NCI-H2196 (cell line): ENCODE data around the gene TUB.

Experiments
- DNase-seq: peaks from one replicate; lab custom pipeline; 2025; ENCODE audit not compliant: unreplicated experiment; lab: John Stamatoyannopoulos, UW

Gene TUB

DNA sequence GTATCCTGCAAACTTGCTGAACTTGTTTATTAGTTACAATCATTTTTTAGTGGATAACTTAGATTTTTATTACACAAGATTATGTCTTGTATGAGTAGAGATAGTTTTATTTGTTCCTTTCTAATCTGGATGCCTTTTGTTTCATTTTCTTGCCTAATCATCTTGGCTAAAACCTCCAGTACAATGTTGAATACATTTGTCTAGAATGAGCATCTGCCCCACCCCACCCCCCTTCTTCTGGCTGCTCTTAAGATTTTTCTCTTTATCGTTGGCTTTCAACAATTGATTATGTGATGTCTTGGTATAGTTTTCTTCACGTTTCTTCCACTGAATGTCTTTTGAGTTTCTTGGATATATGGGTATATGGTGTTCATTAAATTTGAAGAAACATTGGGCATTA is 37.3 kb upstream of the TUB start:
- no peak for DNase-seq

DNA sequence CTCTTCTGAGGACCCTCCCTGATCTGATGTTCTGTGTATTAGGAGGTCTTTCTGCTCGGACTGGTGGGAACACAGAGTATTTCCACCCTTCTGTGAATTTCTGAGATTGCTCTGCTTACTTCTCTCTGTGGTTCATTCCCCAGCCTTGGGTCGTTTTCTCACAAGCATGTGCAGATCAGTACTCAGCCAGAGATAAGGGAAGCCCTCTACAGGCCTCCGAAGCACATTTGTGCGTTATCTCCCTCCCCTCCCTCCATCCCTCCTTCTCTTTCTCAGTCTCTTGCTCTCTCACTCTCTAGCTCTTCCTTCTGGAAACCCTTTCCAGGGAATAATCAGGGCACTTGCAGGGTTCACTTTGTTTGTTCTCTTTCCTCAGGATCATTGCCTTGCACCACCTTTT is 35.2 kb upstream of the TUB start:
- DNase-seq = no peak

DNA sequence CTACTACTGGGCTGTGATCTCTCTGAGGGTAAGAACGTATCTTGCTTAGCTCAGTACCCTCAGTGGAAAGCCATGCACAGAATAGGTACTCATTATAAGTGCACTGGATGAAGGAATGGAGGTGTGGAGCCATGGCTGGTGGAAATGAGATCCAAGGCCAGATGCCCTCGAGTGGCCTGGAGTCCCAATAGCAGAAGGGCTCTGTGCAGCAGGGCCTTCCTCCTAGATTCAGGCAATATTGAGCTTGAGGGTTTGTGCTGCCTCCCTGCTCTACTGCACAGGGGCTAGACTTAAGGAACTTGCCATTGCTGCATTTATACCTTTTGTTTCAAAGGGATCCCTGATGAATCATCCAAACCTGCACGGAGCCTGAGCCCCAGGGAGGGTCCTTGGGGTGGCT is 33.6 kb upstream of the TUB start:
- DNase-seq = no peak

DNA sequence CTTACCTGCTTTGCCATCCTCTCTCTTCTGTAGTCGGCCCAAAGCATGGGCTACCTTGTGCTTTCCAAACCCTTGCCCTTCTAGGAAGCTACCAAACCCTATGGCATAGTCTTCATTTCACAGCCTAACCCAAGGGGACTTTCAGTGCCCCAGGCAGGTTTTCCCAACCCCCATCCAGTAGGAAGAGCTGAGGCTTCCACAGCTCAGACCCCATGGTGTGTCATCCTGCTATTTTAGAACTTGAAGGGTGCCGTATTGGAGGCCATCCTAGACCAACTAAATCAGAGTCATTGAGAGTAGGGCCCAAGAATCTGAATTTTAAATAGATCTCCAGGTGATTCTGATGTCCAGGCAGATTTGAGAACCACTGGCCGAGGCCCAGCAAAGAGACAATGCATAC is 31.9 kb upstream of the TUB start:
- DNase-seq = no peak

DNA sequence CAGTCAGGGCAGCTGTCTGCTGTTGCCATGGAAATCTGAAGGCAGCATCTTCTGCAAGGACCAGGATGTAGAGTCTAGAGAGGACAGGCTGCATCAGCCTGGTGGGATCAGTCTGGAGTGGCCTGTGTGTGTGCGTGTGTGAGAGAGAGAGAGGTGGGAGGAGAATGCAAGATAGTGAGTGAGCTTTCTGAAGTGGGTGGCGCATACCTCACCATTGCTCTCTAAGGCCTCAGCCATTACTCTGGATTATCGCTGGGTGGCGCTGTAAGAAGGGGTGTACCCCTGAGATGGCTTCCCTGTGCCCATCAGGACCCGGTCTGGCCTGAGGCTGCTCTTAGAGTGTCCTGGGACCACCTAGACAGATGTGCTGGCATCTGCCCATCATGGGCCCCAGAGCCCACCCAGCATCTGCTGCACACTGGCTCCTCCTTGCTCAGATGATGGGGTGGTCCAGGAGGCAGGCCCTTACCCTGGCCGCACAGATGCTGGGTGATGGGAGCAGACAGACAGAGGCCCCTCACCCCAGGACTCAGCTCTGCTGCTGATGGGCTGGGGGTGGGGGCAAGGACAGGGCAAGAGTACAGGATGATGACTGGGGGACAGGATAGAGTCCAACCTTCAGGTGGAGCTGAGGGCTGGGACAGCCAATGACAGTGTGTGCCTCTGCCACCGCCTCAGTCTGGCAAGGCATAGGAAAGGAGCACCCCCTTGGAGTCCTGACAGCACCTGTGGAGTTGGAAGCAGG is 25.7 kb upstream of the TUB start:
- no peak for DNase-seq

DNA sequence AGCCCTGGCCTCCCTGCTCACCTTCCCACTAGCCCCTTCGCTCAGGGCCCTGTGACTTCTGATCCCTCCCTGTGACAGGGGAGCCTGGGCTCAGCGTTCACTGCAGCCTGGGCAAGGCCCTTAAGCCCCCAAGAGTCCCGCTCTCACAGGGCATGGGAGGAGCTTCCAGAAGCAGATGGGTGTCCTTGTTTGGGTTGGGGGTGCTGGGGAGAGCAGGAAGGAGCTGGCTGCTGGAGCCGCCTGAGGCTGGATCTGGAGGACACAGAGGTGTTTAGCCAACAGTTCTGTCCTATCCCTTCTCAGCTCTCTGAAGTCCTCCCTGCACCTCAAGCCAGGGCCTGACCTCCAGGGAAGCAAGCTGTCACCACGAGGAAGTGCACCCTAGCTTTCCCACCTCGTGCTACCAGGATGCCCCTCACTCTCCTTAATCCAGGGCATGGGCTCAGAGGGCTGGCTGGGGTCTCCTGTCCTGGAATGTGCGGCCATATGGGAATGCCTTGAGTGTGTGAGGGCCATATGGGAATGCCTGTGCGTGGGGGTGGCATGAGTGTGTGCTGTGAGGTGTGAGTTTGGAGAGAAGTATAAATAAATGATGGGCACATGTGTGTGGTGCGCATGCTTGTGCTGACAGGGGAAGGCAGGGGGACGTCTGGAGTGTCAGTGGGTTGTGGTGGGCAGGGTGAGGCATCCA is 25.0 kb upstream of the TUB start:
- no peak for DNase-seq

DNA sequence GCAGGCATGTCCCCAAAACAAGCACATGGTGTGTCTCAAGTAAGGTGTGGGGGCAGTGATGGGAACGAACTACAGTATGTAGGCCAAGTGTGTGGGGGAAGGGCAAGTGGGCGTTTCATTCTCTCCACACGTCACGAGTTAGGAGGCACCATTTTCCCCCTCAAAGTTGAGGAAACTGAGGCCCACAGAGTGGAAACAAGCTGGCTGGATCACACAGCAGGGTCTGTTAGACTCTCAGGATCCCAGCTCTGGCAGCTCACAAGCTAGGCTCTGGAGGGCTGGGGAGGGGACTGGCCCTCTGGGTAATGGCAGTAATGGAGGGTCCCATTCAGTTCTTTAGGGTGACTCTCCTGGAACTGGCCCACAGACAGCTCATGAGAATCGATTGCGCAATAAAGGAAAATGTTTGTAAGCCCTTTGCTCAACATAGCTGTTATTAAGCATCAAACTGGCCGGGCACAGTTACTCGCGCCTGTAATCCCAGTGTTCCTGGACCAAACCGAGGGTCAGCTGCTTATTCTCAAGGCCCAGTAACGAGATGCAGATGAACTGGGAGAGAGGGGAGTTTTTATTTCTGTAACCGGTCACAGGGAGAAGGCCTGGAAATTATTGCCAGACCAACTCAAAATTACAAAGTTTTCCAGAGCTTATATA is 24.1 kb upstream of the TUB start:
- DNase-seq = no peak

DNA sequence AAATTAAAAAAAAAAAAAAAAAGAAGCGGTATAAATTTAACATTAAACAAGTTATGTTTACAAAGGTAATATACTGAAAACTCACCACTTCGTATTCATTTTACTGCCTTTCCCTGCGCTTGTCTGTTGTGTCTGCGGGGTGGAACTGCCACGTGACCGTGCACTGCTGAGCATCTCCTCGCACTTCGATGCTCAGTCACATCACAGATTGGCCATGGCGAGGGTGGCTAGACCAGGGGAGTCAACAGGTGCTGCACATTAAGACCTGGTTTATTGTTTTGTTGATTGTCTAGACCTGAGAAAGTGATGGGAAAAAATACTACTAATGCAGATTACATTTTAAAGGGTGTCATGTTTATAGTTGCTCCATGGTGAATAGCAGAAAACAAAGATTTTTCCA is 22.8 kb upstream of the TUB start:
- no peak for DNase-seq

DNA sequence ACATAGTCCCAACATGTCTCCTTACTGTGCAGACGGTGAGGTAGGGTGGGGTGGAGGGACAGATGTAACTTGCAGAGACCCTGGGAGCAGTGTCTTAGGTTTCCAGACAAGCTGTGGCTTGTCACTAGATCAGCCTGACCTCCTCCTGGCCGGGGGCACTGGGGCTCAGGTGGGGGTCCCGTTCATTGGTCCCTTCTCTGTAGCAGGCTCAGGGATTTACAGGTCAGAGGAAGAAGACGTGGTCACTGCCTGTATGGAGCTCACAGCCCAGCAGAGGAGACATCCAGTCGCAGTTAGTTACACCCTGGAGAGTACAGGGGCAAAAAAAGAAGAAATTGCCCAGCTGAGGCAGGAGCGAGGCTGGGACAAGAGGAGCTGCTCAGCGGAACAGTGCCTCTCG is 22.0 kb upstream of the TUB start:
- DNase-seq = no peak

DNA sequence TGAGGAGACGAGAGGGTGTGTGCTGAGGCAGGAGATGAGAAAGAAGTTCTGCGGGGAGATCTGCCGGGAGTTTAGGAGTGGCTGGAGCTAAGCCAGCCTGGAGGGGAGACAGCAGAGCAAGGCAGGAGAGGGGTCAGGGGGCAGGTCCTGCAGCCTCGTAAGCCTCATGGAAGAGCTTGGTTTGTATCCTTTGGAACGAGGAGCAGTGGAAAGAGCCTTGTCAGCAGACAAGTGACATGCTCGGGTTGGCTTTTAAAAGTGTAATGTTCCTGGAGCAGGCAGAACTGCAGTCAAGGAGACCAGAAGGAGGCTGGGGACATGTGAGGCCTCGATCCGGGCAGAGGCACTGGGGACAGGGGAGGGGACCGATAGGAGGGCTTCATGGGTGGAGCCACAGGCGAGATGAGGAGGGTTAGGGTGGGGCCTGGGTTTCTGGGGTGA is 21.4 kb upstream of the TUB start:
- no peak for DNase-seq

DNA sequence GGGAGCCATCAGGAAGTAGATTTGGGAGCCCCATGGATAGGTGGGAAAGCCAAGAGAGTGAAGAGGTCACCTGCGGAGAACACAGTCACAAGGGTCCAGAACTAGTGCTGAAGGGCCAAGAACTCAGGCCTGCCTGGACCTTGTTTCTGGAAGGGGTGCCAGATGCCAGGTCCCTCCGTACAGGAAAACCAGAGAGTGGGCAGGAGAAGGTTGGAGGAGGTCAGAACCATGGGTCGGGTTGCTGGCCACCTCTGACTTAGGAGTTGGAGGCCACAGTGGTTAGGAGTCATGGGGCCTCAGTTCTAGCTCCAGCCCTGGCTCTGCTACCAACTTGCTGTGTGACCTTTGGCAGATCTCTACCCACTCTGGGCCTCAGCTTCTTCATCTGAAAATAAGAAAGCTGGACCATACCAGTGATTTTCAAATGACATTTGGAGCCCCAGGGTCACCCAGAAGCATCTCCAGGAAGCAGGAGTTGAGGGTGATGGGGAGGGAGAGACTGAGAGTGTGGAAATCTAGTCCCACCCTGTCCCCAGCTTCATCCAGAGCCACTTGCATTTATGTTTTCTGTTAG is 20.8 kb upstream of the TUB start:
- no peak for DNase-seq

DNA sequence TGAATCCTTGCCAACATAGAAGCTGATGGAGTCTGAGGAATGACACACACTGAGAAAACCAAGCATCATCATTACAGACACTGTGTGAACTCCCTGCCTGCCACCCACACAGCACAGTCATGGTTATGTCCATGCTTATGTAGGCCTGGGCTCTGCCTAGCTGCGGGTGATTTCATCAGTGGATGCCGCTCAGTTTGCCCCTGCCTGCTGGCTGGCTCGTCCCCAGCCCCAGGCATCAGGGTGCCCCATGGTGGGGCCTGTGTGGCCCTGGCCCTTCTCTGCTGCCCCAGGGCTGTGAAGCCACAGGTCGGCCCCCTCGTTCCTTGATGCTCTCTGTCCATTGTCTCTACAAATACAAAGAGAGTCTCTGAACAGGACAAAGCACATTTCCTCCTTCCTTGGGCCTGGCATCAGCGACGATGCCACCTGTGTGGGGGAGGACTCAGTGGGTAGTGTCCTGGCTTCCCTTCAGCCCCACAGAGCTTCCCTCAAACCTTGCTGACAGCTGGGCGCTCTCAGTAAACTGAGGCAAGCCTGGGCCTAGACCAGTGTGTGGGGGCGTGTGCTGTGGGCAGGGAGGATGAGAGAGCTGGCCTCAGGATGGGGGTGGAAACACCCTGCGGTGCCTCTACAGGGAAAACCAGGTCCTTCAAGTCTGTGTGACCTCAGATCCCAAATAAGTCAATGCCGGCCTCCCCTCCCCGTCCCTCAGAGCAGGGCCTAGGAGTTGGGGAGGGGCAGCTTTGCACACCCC is 20.0 kb upstream of the TUB start:
- no peak for DNase-seq

DNA sequence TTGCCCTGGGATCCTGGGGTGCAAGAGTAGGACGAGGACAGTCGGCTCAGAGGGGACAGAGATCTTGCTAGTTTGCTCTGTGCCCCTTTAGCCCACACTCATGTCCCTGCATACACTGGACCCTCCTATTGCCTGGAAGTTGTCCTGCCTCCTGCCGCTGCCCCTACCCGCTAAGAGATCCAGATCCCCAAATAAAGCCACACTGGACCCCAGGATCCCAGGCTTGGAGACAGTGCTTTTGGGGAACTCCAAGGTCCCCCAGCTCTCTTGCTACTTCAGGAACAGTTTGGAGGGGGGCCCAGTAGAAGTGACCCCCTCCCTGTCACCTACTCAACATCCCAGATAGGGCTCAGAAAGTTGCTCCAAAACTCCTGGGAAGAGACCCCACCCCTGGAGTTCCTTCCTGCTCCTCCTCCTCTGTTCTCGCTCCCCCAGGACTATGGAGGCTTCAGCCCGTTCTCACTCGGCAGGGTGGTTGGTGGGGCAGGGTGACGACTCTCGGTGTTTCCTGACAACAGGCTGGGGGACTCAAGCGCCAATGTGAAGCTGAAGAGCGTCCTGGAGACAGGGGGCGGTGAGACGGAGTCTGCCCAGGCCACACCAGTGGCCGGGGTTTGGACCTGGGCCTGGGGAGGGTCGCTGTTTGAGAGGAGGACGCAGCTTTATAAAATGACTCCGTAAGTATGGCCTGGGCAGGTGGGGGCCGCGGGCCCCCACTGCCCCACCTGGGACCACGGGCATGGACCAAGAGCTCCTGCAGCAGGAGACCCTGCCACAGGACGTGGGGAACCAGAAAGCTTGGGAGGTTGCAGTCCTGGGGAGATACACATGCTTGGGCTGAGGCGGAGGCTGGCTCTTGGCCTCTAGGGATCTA is 19.2 kb upstream of the TUB start:
- no peak for DNase-seq

DNA sequence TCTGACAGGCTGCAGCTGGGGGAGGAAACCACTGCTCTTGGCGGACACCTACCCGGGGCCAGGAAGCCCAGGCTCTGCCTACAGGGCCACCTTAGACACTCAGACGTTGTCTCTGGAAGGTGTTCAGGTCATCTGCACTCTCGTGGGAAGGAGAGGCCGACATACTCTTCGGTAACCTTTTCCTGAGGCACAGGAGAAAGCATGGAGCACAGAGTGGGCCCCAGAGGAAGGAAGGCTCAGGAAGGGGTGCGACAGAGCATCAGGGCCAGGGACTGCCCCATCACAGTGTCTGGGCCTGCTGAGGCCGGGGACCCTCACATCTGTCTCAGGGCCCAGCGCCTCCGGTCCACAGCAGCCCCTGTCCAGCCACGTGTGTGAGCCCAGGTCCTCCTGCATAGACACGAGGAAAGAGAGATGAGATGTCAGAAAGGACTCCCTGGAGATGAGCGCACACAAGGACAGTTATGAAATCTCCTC is 18.2 kb upstream of the TUB start:
- no peak for DNase-seq

DNA sequence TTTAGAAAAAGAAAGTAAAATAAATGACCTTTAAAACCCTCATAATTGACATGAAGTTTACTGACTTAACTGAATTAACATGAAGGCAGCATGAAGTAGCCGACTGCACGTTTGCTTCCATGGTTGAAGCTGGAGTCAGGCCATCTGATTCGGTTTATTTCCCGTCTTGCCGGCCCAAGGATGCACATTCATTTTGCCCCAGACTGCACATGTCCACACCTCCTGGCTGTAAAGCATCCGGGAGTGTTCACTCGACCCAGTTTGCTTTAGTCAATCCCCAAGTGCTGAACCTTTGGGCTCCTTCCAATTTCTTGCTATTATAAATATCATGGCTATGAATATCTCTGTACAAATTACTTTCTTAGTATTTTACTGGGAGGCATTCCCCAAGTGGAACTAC is 17.7 kb upstream of the TUB start:
- no peak for DNase-seq

DNA sequence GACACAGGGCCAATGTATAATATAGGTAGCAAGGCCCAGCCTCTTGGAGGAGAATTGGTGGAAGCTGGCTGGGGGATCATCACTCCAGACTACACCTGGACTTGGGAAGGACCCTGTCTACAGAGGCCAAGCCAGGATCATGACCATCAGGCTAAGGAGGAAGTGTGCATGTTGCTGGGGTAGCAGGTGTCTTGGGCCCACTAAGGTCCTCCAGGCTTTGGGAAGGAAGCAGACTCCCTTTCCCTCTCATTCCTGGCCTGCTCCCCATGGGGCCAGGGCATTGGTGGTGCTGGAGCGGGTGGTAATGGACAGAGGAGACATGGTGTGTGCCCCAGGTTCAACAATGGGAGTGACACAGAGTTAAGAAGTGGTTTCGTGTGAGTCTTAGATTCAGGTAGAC is 16.0 kb upstream of the TUB start:
- DNase-seq = no peak

DNA sequence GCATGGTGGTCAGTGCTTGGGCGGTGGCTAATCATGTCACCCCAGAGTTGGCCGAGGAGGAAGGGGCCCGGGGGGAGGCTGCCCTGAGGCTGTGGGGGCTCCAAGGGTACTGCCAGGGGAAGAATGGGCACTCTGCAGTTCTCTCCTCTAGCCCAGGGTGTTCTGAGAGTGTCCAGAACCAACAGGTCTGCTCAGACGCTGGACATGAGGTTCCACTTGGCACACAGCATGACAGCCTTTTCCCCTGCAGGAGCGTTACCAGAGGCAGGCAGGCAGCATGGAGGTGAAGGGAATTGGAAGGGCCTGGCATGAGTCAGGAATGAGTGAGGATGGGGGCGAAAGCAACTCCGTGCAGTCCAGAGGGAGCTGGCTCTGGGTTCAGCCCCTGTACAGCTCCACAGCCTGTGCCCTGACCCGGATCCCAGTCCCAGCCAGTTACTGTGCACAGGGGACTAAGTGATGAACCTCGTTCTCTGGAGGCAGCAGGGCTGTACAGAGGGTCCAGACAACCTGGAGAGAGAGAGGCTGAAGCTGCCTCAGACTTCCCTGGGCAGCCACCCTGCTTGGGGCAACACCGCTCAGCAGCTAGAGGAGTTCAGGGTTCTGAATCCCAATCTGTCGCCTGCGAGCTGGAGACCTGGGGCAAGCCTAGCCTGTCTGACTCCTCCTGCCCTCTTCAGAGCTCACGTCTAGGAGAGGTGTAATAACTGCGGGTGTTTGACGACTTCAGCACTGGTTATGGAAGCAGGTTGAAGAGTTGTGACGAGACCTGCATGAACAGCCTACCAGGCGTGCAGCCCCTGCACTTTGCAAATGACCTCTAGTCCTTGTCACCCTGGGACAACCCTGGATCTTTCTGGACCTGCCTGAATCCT is 14.7 kb upstream of the TUB start:
- DNase-seq = no peak

DNA sequence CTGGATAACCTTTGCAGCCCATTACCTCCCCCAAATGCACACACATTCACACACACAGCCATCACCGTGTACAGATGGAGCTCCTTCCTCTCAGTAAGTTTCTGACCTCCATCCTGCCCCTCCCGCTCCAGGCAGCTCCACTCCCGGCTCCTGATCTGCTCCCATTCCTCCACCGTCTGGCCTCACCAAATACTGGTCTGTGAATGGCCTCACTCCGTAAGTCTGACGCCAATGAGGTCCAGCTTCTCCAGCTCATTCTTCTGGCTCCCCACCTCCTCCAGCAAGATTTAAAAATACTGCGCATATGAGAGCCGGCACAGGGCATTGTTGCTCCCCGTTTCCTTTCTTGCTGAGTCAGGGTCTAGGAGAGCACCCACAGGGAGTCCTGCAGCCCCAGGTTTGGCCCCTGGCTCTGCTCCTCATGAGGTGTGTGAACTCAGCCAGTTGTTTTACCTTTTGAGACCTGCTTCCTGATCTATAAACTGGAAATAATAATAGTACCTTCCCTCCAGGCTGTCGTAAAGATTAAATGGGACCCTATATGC is 14.0 kb upstream of the TUB start:
- no peak for DNase-seq

DNA sequence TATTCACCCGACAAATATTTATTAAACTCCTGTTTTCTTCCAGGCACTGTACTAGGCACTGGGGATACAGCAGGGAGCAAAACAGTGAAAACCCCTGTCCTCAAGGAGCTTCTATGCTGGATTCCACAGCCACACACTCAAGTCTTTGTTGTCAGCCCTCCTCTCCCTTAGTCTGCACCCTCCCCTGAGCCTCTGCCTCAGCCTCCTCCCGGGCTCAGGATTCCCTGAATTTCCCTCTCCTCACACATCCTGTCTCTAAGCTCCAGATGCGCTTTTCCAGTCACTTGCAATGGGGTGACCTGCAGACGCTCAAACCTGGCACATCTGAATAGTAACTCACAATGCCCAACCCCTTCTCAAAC is 13.5 kb upstream of the TUB start:
- DNase-seq = no peak
